Neural cell (in vitro differentiated cells): ENCODE measurements around the gene KCNJ10. TPM values are rescaled to one million over a fixed set of nuclear protein-coding genes. Genes with fewer than 3 reads are reported as not detected.

ENCODE experiments used
- H2AFZ ChIP-seq: fragments of 200-600, 300-800 bp; sonication (generic), shearing (Covaris generic); 2 replicates; pipeline ENCODE4 v1.6.0; 2014; ENCODE audit warnings: low read depth, mild to moderate bottlenecking, antibody characterized with exemption, low read length, moderate library complexity
- H3F3A ChIP-seq: fragments of 200-600 bp; shearing (Covaris generic); 2 replicates; pipeline ENCODE4 v1.6.1; 2016; ENCODE audit warnings: mild to moderate bottlenecking, moderate library complexity, mixed read lengths, antibody characterized with exemption, low read length; ENCODE audit not compliant: insufficient read depth, poor library complexity, severe bottlenecking
- H3K27ac ChIP-seq: fragments of 200-600, 300-800 bp; sonication (generic), shearing (Covaris generic); 2 replicates; pipeline ENCODE4 v1.5.1; 2014; ENCODE audit warnings: mild to moderate bottlenecking, low read length, moderate library complexity
- H3K27me3 ChIP-seq: fragments of 300-800, 200-600 bp; sonication (generic), shearing (Covaris generic); 2 replicates; pipeline ENCODE4 v1.6.0; 2014; ENCODE audit warnings: mild to moderate bottlenecking, low read depth, low read length, moderate library complexity; ENCODE audit not compliant: insufficient read depth
- H3K36me3 ChIP-seq: fragments of 300-800, 200-600 bp; sonication (generic), shearing (Covaris generic); 2 replicates; pipeline ENCODE4 v1.5.1; 2014; ENCODE audit warnings: mild to moderate bottlenecking, antibody characterized with exemption, low read length, moderate library complexity; ENCODE audit not compliant: insufficient read depth
- H3K4me2 ChIP-seq: fragments of 300-800, 200-600 bp; sonication (generic), shearing (Covaris generic); 2 replicates; pipeline ENCODE4 v1.6.0; 2014; ENCODE audit warnings: mild to moderate bottlenecking, low read length
- H3K4me3 ChIP-seq: fragments of 300-800, 200-600 bp; sonication (generic), shearing (Covaris generic); 2 replicates; pipeline ENCODE4 v1.5.1; 2014; ENCODE audit warnings: mild to moderate bottlenecking, low read length, moderate library complexity
- H3K79me2 ChIP-seq: fragments of 200-600 bp; shearing (Covaris generic); replicated peaks from 2 replicates; pipeline ENCODE4 v1.6.0; 2014; ENCODE audit warnings: mild to moderate bottlenecking, low read length, moderate library complexity; ENCODE audit not compliant: insufficient read depth
- H3K9ac ChIP-seq: fragments of 300-800, 200-600 bp; sonication (generic), shearing (Covaris generic); 2 replicates; pipeline ENCODE4 v1.6.1; 2016; ENCODE audit warnings: mild to moderate bottlenecking, low read length, mixed read lengths
- H3K9me2 ChIP-seq: fragments of 200-600 bp; shearing (Covaris generic); 2 replicates; pipeline ENCODE4 v1.6.1; 2016; ENCODE audit warnings: mild to moderate bottlenecking, low read length, mixed read lengths; ENCODE audit not compliant: insufficient read depth
- H3K9me3 ChIP-seq: fragments of 200-600, 300-800 bp; sonication (generic), shearing (Covaris generic); 2 replicates; pipeline ENCODE4 v1.6.1; 2016; ENCODE audit warnings: mild to moderate bottlenecking, mixed run types, low read length, moderate library complexity, mixed read lengths
- H4K20me1 ChIP-seq: fragments of 200-600 bp; shearing (Covaris generic); 2 replicates; pipeline ENCODE4 v1.6.1; 2016; ENCODE audit warnings: mild to moderate bottlenecking, mixed run types; ENCODE audit not compliant: insufficient read depth
- EP300 ChIP-seq: fragments of 450-650 bp; conservative IDR thresholded peaks from 2 replicates; pipeline ENCODE4 v1.6.1; 2014; ENCODE audit warnings: antibody characterized with exemption, mild to moderate bottlenecking, moderate library complexity; ENCODE audit not compliant: poor library complexity, severe bottlenecking
- EZH2 ChIP-seq: fragments of 200-600, 300-800 bp; shearing (Covaris generic), sonication (generic); IDR thresholded peaks from 2 replicates; pipeline ENCODE4 v1.6.1; 2014; ENCODE audit warnings: antibody characterized with exemption, low read length, borderline replicate concordance, mild to moderate bottlenecking; ENCODE audit not compliant: insufficient read depth, poor library complexity, severe bottlenecking
- MXI1 ChIP-seq: fragments of 450-650 bp; conservative IDR thresholded peaks from 2 replicates; pipeline ENCODE4 v1.6.1; 2014; ENCODE audit warnings: antibody characterized with exemption, mild to moderate bottlenecking; ENCODE audit not compliant: poor library complexity, severe bottlenecking
- POLR2AphosphoS5 ChIP-seq: IDR thresholded peaks from 2 replicates; pipeline ENCODE4 v1.6.1; 2012
- RAD21 ChIP-seq: fragments of 450-650 bp; conservative IDR thresholded peaks from 2 replicates; pipeline ENCODE4 v1.6.1; 2014; ENCODE audit warnings: antibody characterized with exemption, mild to moderate bottlenecking, moderate library complexity
- REST ChIP-seq: IDR thresholded peaks from 2 replicates; pipeline ENCODE4 v1.6.1; 2012; ENCODE audit warnings: borderline replicate concordance
- SMC3 ChIP-seq: fragments of 450-650 bp; conservative IDR thresholded peaks from 2 replicates; pipeline ENCODE4 v1.6.1; 2014; ENCODE audit warnings: antibody characterized with exemption, mild to moderate bottlenecking, moderate library complexity; ENCODE audit not compliant: poor library complexity
- TAF1 ChIP-seq: IDR thresholded peaks from 2 replicates; pipeline ENCODE4 v1.6.1; 2012; ENCODE audit warnings: low read depth
- polyA plus RNA-seq: library from polyadenylated mRNA; depleted of rRNA; stranded (reverse); fragments of >200 nt; gene quantifications from 2 replicates; pipeline ENCODE4 v1.2.3, GENCODE V29; 2014
- TF ChIP-seq, protein P1 (sequence below): fragments of 450-650 bp; IDR thresholded peaks from 2 replicates; pipeline ENCODE4 v1.5.1; 2014; ENCODE audit warnings: antibody characterized with exemption, mild to moderate bottlenecking, moderate library complexity; ENCODE audit not compliant: poor library complexity, severe bottlenecking

KCNJ10 gene
- polyA plus RNA-seq, 1 donor from 2014 or later: not detected

- Histone ChIP-seq H3F3A (no peaks in the 10 kb centered on the region), H3K9ac (no peak overlapping the region), H3K4me2 (no peak overlapping the region), H3K4me3 (no peak overlapping the region), H3K27ac (no peak overlapping the region), H3K9me3 (no peaks in the 10 kb centered on the region), H3K9me2 (no peaks in the 10 kb centered on the region), H2AFZ (no peak overlapping the region), H3K27me3 (no peaks in the 10 kb centered on the region), H4K20me1 (no peaks in the 10 kb centered on the region), H3K79me2 (no peaks in the 10 kb centered on the region), H3K36me3 (no peaks in the 10 kb centered on the region)
- TF ChIP-seq SMC3 (no peak), EZH2 (no peak), REST (no peak), POLR2AphosphoS5 (no peak), RAD21 (no peak), MXI1 (no peak), EP300 (no peak), TAF1 (no peak)
- TF ChIP-seq, protein P1, sequence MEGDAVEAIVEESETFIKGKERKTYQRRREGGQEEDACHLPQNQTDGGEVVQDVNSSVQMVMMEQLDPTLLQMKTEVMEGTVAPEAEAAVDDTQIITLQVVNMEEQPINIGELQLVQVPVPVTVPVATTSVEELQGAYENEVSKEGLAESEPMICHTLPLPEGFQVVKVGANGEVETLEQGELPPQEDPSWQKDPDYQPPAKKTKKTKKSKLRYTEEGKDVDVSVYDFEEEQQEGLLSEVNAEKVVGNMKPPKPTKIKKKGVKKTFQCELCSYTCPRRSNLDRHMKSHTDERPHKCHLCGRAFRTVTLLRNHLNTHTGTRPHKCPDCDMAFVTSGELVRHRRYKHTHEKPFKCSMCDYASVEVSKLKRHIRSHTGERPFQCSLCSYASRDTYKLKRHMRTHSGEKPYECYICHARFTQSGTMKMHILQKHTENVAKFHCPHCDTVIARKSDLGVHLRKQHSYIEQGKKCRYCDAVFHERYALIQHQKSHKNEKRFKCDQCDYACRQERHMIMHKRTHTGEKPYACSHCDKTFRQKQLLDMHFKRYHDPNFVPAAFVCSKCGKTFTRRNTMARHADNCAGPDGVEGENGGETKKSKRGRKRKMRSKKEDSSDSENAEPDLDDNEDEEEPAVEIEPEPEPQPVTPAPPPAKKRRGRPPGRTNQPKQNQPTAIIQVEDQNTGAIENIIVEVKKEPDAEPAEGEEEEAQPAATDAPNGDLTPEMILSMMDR: no peak
Measured at GRCh38 chr1:159989581-159989980, 80.4 kb downstream of the KCNJ10 start.

- Histone ChIP-seq H3K9me2 (no peaks in the 10 kb centered on the region), H2AFZ (no peak overlapping the region), H4K20me1 (no peaks in the 10 kb centered on the region), H3K4me3 (no peak overlapping the region), H3K27ac (no peak overlapping the region), H3K9me3 (no peaks in the 10 kb centered on the region), H3K36me3 (no peaks in the 10 kb centered on the region), H3K27me3 (no peaks in the 10 kb centered on the region), H3K4me2 (no peak overlapping the region), H3K79me2 (no peaks in the 10 kb centered on the region), H3F3A (no peaks in the 10 kb centered on the region), H3K9ac (no peak overlapping the region)
- TF ChIP-seq TAF1 (no peak), SMC3 (no peak), MXI1 (no peak), EZH2 (no peak), EP300 (no peak), POLR2AphosphoS5 (no peak), RAD21 (no peak)
- TF ChIP-seq, protein P1: no peak
Measured at GRCh38 chr1:159988006-159988405, 82.0 kb downstream of the KCNJ10 start.
